ENCODE results near the gene VSIG1.

The VSIG1 gene

DNA sequence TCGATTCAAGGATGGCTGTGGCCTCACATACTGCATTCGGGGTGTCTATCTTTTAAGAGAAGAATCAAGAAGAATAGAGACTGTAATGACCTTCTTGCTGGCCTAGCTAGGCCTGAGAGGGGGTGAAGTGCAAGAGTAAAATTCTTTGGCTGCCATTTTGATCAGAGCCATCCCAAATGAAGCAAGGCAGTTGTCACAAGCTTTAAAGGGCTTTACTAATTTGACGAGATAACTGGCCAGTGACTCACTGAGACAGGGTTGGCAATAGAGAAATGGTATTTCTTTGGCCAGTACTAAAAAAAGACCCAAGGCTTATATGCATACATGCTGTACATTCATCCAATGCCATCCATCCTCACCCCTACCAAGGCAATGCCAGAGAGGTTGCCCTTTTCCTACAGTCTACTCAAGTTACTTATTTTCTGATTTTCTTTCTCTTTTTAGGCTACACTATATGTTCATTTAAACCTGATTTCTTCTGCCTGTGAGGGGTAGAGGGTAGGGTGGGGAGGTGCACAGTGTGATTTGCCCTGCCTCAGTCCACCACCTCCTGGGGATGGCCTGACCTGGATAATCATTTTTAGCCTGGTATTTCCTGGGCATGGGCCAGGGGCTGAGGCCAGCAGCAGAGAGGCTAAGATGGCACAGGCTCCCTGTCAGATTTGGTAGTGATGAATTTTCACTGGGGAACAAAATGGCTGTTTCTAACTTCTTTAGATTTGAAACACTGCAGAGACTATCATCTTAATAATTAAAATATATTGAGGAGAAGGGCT lies 78.9 kb downstream of the VSIG1 start:
- DNase-seq (ENCODE audit: low read depth): no peak
- H3K4me3 ChIP-seq (ENCODE audit: low read depth, low read length): no peak overlapping the region

DNA sequence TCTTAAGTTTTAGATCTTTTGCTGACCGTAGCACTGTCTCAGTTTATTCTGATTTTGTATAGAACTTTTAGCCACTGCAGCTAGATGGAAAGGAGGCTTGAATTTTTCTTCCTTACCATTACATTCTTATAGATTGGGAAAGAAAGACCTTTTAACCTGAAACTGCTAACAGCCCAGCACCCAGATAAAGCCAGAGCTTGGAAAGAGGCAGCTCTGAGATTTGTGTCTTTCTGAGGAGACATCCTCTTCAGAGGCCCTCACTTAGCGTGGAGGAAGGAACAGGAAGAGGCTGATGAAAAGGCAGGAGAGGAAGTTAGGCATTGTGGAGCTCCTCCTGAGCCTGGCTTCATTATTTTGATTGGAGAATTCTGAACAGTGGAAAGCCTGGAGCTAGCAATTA lies 81.8 kb downstream of the VSIG1 start:
- no peak for DNase-seq (ENCODE audit: low read depth)
- H3K4me3 ChIP-seq (ENCODE audit: low read depth, low read length): no peak overlapping the region

DNA sequence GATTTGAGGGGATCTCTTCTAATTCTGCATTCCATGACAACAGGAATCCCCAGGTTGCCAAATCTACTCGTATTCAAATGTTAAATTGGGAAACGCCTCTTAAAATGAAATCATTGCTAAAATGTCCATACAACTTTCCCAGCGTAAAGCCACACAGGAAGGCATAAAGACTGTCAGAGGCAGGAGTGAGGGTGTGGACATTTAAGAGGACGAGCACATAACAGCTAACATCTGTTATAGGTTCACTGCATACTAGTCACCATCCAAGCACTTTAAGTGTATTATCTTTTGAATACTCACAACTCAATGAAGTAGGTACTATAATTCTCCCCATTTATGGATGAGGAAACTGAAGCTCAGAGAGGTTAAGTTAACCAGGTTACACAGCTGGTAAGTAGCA lies 82.3 kb downstream of the VSIG1 start:
- no peak overlapping the region for H3K4me3 ChIP-seq (ENCODE audit: low read depth, low read length)
- no peak for DNase-seq (ENCODE audit: low read depth)

All from skeletal muscle cell (primary cell).